H1 (cell line): ENCODE results near the gene C21orf58. TPM values are rescaled to one million over a fixed set of nuclear protein-coding genes. Genes with fewer than 3 reads are reported as not detected.

Source experiments
- CTBP2 ChIP-seq: IDR thresholded peaks from 2 replicates; pipeline ENCODE4 v1.7.0; 2011; ENCODE audit warnings: borderline replicate concordance, mild to moderate bottlenecking, moderate library complexity, mixed read lengths, low read length; ENCODE audit not compliant: insufficient read depth, insufficient read length
- HDAC6 ChIP-seq: IDR thresholded peaks from one replicate; pipeline ENCODE4 v1.7.1; 2012; ENCODE audit warnings: low read depth, mild to moderate bottlenecking, inconsistent platforms, low read length, moderate library complexity
- POLR2A ChIP-seq, 2 experiments: IDR thresholded peaks; 1 replicate in 1 of 2; 2 replicates in 1 of 2; pipeline ENCODE4 v1.6.1; 2011; ENCODE audit warnings: low read depth in 2 of 2, low read length in 2 of 2, mild to moderate bottlenecking in 2 of 2; ENCODE audit errors: control extremely low read depth in 1 of 2
- SP4 ChIP-seq: IDR thresholded peaks from 2 replicates; pipeline ENCODE4 v1.6.1; 2012; ENCODE audit warnings: low read length, inconsistent platforms
- SRF ChIP-seq: IDR thresholded peaks from 2 replicates; pipeline ENCODE4 v1.6.1; 2011; ENCODE audit warnings: mild to moderate bottlenecking, low read depth, low read length, moderate library complexity
- polyA plus RNA-seq, 7 experiments: library from polyadenylated mRNA; depleted of rRNA in 3 of 7; stranded (reverse) in 5 of 7; unstranded in 2 of 7; fragments of >200 nt in 5 of 7; fragments of 200-250 nt in 2 of 7; gene quantifications; 1 replicate in 5 of 7; 2 replicates in 1 of 7; 4 replicates in 1 of 7; pipeline versions ENCODE4 v1.2.1 to v1.2.3, GENCODE V29; 2011 to 2013; ENCODE audit warnings: missing spikeins in 2 of 7, mixed read lengths in 2 of 7
- total RNA-seq: library from RNA; stranded (reverse); fragmentation: NEBNext Ultra II Directional; extraction: Animal tissue kit (Norgen Biotek cat#: 25700); gene quantifications from 2 replicates; pipeline ENCODE4 v1.2.1, GENCODE V29; 2021

C21orf58 gene
- total and polyA plus RNA-seq, 2 of the 8 experiments (the other 6 are each of a cell fraction or from before 2014, with no cell fraction given) = 13.8 to 26.1 TPM

GRCh38 chr21:46362946-46363345 lies 39.3 kb upstream of the C21orf58 start (continued):
- TF ChIP-seq SRF (no peak), POLR2A (IDR thresholded peaks at IDR 0.05; ENCODE audit: control extremely low read depth in 1 of 2, low read depth in 2 of 2, low read length in 2 of 2) (no peak), CTBP2 (no peak), HDAC6 (no peak), SP4 (no peak)
